Posterior vena cava (tissue), 2 donors: ENCODE data around the gene TRIM10. TPM values are rescaled to one million over a fixed set of nuclear protein-coding genes. Genes with fewer than 3 reads are reported as not detected.

Source experiments
- DNase-seq: peaks from one replicate; pipeline ENCODE4 v3.0.0-alpha.2; 2020; ENCODE audit warnings: low spot score
- intact Hi-C, 2 donors: fragments of 100-400 bp; cut with DNase I; formaldehyde crosslinking; loops; one replicate each; pipeline versions ENCODE4 v1.14.1 to v1.14.2; 2022 to 2023
- long read RNA-seq, 2 donors: library from polyadenylated mRNA; unstranded; transcript quantifications; one replicate each; pipeline ENCODE4 v2.0.0, GENCODE V29; 2020 to 2021
- total RNA-seq, 2 donors: library from RNA; stranded (reverse); fragmentation: NEBNext Ultra II Directional; extraction: Animal tissue kit (Norgen Biotek cat#: 25700); gene quantifications; one replicate each; pipeline ENCODE4 v1.2.1, GENCODE V29; 2021
- donor health status: DM: yes; HTN: yes; CAD: no.
- donor health status: DM: yes; HTN: yes; CAD: no.

TRIM10 gene, protein sequence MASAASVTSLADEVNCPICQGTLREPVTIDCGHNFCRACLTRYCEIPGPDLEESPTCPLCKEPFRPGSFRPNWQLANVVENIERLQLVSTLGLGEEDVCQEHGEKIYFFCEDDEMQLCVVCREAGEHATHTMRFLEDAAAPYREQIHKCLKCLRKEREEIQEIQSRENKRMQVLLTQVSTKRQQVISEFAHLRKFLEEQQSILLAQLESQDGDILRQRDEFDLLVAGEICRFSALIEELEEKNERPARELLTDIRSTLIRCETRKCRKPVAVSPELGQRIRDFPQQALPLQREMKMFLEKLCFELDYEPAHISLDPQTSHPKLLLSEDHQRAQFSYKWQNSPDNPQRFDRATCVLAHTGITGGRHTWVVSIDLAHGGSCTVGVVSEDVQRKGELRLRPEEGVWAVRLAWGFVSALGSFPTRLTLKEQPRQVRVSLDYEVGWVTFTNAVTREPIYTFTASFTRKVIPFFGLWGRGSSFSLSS
- total RNA-seq, result not detected
- long read RNA-seq, donor 1, result 0 reads
- long read RNA-seq, donor 2, result 0 reads

DNA sequence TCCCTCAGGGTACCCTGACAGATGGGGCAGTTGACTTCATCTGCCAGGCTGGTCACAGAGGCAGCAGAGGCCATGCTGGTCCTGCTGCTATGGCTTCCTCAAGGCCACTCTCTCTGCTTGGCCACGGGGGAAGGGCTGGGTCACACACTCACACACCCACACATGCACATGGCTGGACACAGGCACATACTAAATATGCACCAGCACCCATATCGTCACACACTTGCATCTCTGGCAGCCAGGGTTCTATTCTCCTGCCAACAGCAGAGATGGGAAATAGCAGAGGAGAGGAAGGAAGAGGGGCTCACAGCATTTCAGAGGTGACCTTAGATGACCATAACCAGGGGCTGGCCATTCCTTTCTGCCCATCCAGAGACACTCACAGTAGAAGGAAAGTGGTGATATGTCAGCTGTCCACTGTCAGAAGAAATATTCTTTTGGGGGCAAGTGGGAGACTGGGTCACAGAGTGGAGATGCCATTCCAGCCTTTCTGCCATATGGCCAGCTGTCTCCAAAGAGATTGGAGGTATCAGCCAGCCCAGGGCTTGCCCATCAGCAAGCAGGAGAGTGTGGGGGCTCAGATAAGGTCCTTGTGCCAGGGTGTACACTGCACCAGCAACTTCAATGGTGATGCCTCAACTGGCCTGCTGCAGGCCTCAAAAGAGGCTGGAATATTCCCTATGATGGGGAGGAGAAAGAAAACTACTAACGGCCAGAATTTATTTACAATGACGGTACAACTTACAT, at the start of gene TRIM10:
TSS of gene TRIM10 (minus strand) at position 427 of the 747 bp plus-strand sequence. CDS start at position 74, 353 bp downstream.
- intact Hi-C loops, result no loop called here

DNA sequence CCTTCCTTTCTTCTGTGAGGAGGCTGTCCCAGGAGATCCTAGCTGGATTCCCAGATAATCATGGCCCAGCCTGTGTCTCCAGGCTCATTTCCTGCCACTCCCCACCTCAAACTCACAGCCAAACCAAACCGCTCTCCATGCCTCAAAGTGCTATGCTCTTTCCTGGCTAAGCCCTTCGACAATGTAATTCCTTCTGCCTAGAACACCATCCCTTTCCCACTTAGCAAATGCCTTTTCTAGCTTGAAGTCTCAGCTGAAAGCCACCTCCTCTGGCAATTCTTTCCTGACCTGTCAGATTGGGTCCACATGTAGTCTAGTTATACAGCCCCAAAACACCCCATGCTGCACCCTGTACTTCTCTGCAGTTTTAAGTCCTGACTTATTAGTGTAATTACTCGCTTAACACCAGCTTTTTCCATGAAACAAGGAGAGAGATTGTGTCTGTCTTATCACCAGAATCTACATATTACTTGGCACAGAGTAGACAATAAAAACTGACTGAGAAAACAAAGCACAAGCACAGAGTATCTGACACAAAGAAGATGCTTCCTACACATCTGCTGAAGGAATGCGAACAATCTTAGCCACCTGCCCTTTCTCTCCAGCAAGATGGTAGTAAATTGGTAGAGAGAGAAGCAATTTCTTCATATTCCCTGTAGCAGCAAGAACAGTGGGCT, 46.7 kb upstream of the TRIM10 start:
- DNase-seq, result no peak

More for the DNA sequence above, at the start of gene TRIM10:
- DNase-seq, result no peak

DNA sequence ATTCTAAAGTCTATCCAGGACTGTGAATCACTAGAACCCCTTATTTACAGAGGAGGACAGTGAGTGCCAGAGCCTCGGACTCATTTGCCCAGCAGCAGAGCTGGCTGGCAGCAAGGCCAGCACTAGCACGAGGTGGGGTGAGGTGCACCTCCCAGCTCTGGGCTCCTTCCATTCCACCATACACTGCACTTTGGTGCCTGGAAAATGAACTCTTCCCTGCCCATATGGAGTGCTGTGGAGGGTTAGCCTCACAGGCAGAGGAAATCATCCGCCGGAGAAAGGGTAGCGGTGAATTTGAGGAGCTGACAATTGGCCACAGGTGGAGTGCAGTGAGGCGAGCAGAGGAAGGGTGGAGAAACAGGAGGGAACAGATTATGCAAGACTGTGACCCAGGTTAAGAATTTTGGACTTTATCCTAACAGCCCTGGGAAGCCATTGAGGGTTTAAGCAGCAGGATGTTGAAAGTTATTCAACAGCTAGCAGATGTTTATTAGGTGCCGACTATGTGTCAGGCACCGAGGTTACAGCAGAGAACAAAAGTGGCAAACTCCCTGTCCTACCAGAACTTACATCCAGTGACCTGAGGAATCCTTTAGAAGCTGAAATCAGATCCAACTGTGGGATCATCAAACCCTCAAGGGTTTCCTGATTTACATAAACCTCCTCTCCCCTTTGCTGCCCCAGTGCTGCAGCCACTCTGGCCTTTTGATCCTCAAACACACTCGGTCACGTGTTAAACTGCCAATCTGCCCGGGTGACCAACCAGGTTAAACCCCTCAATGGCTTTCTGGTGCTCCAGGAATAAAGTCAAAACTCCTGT, 46.0 kb upstream of the TRIM10 start:
- intact Hi-C loops, result no loop called here
- DNase-seq, result no peak

More for the DNA sequence above, 46.7 kb upstream of the TRIM10 start:
- intact Hi-C loops, result no loop called here

DNA sequence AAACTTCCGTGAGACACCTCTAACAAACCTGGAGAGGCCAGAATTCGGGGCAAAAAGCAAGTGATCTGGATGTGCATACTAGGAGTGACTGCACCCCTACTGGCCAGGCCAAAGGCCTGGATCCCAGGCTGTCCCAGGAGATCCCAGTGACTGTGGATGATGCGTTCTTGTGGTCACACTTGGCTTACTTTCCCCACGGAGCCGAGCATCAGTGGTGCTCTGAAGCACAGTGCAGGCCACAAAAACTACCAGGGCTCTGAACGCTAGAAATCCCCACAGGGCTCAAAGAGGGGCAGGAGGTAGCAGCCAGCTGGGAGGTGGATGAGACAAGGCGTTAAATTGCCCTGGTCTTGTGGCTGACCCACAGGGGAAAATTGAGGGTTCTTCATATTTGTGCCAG, 45.1 kb upstream of the TRIM10 start:
- intact Hi-C loops, result no loop called here
- DNase-seq, result no peak

DNA sequence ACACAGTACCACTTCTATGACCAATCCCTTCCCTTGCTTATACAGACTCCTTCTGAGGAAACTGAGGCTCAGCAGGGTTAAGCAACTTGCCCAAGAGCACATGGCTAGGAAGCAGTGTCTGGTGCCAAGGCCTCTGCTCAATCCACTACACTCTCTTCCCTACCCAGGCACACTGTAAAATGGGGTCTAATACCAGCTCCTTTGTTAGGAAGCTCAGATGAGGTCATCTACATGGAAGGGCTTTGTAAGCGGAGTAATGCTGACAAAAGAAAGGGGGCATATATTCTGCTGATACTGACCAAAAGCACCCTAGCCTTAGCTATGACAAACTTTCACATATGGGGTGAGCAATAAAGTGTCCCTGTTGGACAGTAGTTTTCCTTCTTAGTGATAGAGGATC, 43.1 kb upstream of the TRIM10 start:
- DNase-seq, result no peak
- intact Hi-C loops, result no loop called here

DNA sequence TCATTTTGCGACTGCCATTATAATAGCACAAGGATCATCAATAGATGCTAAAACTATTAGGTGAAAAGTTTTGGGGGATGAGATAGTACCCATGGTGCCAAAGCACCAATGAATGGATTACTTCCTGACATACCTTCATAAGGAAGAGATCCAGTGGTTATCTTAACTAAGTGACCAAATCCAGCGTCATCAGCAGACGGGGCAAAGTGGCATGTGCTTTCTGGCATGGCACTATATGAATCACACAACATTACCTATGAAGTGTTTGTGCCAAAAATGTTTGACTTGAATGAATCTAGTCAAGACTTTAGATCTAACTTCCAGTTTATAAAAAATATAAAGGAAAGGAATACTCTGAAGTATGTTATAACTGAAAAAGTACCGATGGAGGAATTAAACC, 41.4 kb upstream of the TRIM10 start:
- intact Hi-C loops, result no loop called here
- no peak for DNase-seq

DNA sequence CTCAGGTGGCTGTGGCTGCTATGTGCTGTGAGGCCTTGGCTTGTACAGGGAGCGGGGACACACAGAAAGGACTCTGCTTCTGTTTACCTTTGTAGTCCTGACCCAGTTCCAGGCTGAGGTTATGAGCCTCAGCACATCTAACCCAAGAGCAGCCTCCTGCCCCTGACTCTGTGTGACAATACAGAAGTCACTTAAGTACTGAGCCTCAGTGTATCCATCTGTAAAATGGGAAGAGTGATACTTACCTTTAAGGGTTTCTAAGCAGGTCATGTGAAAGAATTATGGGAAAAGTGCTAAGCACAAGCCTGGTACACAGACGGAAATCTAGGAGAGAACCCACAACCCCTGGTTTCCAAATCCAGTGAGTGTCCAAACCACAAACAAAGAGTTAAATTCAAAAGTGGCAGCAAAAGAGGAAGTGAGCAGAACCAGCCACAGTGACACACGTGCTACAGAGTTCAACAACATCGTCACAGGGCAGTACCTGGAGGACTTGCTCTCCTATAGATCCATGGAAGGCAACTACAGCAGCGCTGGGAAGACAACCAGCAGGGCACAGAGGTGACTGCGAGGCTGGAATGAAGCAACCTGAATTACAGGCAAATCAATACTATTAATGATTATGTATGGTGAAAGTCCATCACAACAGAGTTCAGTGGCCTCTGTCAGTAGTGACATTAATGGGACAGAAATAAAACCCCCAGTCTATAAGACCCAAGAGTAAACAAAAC, 39.7 kb upstream of the TRIM10 start:
- intact Hi-C loops, result no loop called here
- DNase-seq, result no peak

DNA sequence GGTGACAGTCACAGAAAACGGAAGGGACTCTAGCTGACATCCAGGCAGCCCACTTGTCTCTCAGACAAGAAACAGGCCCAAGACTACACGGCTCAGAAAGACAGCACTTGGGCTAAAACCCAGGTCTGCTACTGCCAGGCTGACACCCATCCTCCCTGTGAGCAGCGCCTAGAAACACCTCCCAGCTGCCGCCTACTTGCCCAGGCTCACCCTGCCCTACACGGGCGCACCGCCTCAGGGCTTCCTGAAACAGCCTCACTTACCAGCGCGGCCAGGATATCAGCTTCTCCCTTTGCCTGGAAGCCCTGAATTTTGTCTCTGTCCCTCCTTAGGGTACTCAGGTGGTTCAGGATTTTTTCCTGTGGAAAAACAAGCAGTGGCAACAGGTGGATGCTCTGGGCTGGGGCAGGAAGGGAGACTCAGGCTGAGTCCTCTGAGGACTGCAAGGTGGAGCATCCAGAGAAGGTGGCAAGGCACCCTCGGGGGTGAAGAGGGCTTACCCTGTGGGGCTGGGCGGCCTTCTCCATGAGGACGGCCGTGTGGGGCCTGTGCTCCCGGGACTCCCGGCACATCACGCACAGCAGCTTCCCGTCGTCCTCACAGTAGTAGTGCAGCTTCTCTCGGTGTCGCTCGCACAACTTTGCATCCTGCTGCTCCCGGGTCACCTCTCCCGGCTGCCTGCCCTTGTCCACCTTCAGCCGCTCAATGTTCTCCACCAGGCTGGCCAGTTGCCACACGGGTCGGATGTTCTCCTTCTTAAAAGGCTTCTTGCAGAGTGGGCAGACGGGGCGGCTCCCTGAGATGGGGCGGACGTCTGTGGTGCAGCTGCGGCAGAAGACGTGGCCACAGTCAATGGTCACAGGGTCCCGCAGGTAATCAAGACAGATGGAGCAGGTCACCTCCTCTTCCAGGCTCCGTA, 37.4 kb upstream of the TRIM10 start:
- intact Hi-C loops, result no loop called here
- no peak for DNase-seq

DNA sequence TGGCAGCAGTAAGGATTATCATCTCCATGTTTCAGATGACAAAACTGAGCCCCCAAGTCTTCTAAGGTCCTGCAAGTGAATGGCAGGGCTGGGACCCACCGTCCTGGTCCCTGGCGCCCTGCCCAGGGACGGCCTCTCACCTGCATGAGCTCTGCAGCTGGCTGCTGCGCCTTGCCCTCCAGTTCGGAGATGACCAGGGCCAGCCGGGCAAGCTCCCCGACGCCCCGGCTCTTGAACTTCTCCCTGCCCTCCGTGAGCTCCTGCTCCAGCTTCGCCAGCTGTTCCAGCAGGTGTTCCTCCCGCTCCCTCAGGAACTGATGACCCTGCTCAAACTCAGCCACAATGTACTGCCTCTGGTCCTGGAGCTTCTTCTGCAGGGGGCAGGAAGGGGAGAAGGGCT, 35.4 kb upstream of the TRIM10 start:
- intact Hi-C loops, result no loop called here
- DNase-seq, result no peak

DNA sequence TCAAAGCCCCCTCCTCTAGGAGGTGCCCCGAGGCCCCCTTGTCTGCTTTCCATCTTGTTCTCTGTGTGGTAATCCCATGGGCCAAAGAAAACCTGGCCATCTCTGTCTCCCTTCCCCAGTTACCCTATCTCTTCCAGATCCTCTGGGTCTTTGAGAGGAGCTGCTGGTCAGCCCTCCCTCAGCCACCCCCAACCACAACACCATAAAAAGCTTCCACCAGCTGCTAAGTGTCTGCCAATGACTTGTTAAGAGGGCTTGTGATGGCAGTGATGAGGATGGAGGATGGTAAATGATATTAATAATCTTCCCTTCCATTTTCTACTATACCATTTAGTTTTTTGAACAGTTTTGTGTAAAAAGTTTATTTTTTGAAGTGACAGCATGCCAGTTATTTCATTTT, 34.9 kb upstream of the TRIM10 start:
- intact Hi-C loops, result no loop called here
- DNase-seq, result no peak

DNA sequence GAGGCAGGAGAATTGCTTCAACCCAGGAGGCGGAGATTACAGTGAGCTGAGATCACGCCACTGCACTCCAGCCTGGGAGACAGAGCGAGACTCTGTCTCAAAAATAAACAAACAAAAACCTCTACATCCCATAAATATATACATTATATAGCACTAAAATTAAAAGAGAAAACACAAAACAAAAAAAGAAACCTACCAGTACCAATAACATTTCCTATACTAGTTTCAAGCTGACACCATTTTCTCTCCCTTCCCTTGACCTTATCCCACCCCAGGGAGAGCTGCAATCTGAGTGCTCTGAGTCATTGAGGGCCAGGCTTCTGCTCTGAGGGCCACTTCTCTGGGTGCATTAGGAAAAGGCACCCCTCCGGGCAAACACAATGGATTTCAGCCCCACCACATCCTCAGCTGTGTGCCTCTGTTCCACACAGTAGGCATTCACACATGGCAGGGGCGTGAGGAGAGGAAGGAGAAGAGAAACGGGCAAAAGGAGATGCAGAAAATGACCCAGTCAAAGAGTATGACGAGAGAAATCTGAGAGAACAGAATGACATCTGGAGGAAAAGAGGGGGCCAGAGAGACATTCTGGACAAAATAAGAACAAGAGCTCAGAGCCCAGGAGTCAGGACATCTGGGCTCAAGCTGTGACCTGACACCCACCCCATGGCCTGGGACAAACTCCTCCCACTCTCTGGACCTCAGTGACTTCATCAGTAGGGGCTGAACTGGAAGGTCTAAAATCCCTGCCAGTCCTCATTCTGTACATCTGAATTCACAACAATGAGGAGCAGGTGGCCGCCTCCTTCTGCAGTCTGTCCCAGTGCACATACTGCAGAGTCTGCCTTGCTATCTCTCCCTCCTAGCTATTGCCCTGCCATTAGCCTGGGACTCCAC, 34.0 kb upstream of the TRIM10 start:
- intact Hi-C loops, result no loop called here
- no peak for DNase-seq

DNA sequence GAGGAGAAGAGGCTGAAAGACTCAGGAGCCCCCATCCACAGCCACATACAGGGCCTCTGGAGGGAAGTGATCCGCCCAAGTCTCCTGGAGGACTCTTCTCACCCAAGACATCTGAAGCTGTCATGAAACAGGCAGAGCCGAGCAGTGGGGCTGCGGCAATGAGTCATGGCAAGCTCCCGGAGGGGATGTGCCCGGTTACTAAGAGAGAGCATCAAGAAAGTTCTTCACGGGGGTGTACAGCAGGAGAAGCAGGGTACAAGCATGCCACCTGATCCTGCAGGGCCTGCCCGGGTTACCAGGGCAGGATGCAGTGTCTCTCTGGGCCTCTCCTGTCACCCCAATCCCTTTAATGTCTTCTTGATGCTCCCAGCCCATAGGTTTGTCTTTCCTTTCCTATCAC, 31.1 kb upstream of the TRIM10 start:
- DNase-seq, result no peak
- intact Hi-C loops, result no loop called here

DNA sequence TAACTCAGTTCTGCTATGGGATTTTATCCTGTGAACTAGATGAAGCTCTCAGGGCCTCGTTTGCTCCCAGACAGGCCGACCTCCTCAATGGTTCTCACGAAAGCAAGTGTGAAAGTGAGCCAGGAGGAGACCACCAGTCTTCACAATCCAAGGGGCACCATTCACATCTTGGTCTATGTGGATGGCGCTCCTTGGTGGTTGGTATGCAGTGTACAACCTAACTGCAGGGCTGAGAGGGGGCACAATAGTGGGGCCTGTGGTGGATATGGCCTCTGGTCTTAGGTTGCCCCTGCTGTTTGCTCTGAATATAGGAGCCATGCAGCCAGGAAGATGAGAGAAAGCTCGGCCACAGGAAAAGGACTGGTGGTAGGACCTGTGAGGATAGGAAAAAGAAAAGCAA, 27.5 kb upstream of the TRIM10 start:
- intact Hi-C loops, result no loop called here

DNA sequence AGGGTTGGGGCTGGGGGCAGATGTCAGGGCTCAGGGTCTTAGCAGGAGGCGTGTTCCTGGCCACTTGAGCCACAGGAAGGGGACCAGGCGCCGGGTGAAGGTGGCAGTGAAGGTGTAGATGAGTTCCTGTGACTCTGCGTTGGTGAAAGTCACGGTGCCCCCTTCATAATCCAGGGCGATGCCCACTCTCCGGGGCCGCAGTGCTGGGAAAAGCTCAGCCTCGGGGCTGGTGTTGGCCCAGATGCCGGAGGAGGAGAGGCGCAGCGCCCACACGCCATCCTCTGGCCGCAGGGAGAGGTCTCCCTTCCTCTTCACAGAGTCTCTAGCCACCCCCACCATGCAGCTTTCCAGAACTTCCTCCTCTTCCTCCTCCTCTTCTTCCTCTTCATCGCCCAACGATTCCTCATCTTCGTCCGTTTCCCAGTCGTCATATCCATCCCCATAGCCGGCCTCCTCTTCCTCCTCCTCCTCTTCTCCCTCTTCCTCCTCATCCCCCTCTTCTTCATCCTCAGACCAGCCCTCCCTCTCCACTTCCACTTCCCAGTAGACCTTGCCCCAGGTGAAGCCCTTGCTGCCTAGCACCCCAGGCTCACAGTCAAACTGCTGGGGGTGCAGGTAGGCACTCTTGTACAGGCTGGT, 25.0 kb upstream of the TRIM10 start:
- intact Hi-C loops, result no loop called here
- DNase-seq, result no peak

More for the DNA sequence above, 27.5 kb upstream of the TRIM10 start:
- DNase-seq, result no peak

DNA sequence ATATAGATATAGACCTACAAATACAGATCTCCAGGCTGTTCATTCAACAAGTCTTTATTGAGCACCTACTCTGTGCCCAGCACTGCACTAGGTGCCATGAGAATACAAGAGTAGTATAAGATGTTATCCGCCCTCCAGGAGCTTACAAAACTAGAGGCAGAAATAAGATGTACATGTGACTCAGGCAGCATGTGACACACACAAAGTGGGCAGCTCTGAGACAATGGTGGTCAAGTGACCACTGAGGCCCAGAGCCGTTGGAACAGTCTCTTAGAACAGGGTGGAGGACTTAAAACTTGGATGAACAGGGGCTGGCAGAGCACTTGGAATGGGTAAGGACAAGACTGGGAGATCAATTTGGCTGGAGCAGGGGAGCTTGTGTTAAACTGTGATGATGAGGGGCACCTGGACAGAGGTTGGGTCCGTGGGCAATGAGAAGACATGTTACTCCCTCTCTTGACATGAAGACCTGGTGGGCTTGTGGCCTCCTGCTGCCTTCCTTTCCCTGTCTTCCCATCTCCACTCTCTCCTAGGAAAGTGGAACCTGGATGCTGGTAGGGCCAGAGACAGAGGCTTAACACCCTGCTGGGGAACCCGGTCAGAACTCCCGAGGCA, 23.5 kb upstream of the TRIM10 start:
- intact Hi-C loops, result no loop called here
- DNase-seq, result no peak

DNA sequence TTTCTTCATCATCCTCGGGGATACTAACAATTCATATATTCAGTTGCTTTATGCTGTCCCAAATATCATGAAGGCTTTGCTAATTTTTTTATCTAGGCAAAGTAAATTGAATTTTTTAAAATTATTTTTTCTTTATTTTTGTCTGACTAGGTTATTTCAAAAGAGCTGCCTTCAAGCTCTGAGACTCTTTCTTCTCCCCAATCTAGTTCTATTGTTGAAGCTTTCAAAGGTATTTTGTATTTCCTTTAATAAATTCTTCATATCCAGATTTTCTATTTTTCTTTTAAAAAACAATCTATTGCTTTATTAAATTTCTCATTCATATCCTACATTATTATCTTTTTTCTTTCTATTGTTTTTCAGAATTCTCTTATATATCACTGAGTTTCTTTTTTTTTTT, 19.1 kb upstream of the TRIM10 start:
- DNase-seq, result no peak
- intact Hi-C loops, result no loop called here
